Adrenal gland (tissue), 5 donors: Measurements from ENCODE around the gene DNASE1L3.

Experiments used
- CTCF ChIP-seq, 6 experiments: fragments of 450-650 bp in 4 of 6; fragments of 200-600 bp in 2 of 6; sonication (generic) in 1 of 6; IDR thresholded peaks; 1 replicate in 5 of 6; 2 replicates in 1 of 6; pipeline versions ENCODE4 v1.5.1 to v1.8.0; 2016 to 2021; ENCODE audit warnings: antibody characterized with exemption in 6 of 6, mild to moderate bottlenecking in 2 of 6, moderate library complexity in 1 of 6
- POLR2A ChIP-seq, 2 donors: fragments of 450-650 bp; IDR thresholded peaks; one replicate each; pipeline ENCODE4 v1.6.1; 2017; ENCODE audit warnings: antibody characterized with exemption in 2 of 2, mild to moderate bottlenecking in 2 of 2, moderate library complexity in 1 of 2
- donor health status: DM: no; HTN: no; CAD: no.

- TF ChIP-seq POLR2A (IDR thresholded peaks at IDR 0.05) (no peak), CTCF (IDR thresholded peaks at IDR 0.05) (no peak)
Observed at GRCh38 chr3:58183891-58184290, 26.9 kb downstream of the DNASE1L3 start.
